HG03571 (cell line): Measurements from ENCODE around the gene SIT1.
"Not testable (repeated sequence)": the region's sequence is repeated elsewhere in the genome, so short reads cannot be mapped to it uniquely, and the experiment has no call there.

ENCODE experiments used
- ATAC-seq: cut with Tn5 transposase; IDR thresholded peaks from one replicate; pipeline ENCODE4 v1.9.1; 2021; ENCODE audit not compliant: unreplicated experiment

SIT1 gene

GRCh38 chr9:35660966-35661415, 10.3 kb upstream of the SIT1 start:
- no peak for ATAC-seq

- ATAC-seq = no peak
Measured at GRCh38 chr9:35659340-35659739, 8.6 kb upstream of the SIT1 start.

- ATAC-seq = no peak
Measured at GRCh38 chr9:35658968-35659220, 8.2 kb upstream of the SIT1 start.

- peak; percentile 52 for ATAC-seq
Measured at GRCh38 chr9:35658137-35658967, 7.6 kb upstream of the SIT1 start, which contains the start of gene CCDC107. Gene CCDC107, plus strand, starts transcription at chr9:35658292. Its CDS starts 88 bp downstream, at chr9:35658380.

GRCh38 chr9:35657546-35658136, 6.9 kb upstream of the SIT1 start, which contains the start of gene RMRP:
Gene RMRP, minus strand, starts transcription at chr9:35658019.
- ATAC-seq = peak; percentile 85

- no peak for ATAC-seq
Measured at GRCh38 chr9:35656831-35657545, 6.3 kb upstream of the SIT1 start.

GRCh38 chr9:35656348-35656747, 5.6 kb upstream of the SIT1 start:
- ATAC-seq = no peak

GRCh38 chr9:35653611-35654010, 2.9 kb upstream of the SIT1 start:
- no peak for ATAC-seq

- no peak for ATAC-seq
Measured at GRCh38 chr9:35652829-35653209, 2.1 kb upstream of the SIT1 start.

- ATAC-seq = no peak
Measured at GRCh38 chr9:35651956-35652828, 1.5 kb upstream of the SIT1 start.

- no peak for ATAC-seq
Measured at GRCh38 chr9:35649431-35650340, 1.0 kb downstream of the SIT1 start.

GRCh38 chr9:35646533-35647265, 4.0 kb downstream of the SIT1 start:
- ATAC-seq = peak; percentile 83

GRCh38 chr9:35646153-35646532, 4.6 kb downstream of the SIT1 start:
- no peak for ATAC-seq

- ATAC-seq = not testable (repeated sequence)
Measured at GRCh38 chr9:35645736-35646135, 5.0 kb downstream of the SIT1 start.

- no peak for ATAC-seq
Measured at GRCh38 chr9:35643046-35643445, 7.7 kb downstream of the SIT1 start.

- not testable (repeated sequence) for ATAC-seq
Measured at GRCh38 chr9:35641478-35641877, 9.3 kb downstream of the SIT1 start.

GRCh38 chr9:35640431-35640830, 10.3 kb downstream of the SIT1 start:
- ATAC-seq = not testable (repeated sequence)

- no peak for ATAC-seq
Measured at GRCh38 chr9:35639631-35640030, 11.1 kb downstream of the SIT1 start.

GRCh38 chr9:35639225-35639624, 11.5 kb downstream of the SIT1 start:
- not testable (repeated sequence) for ATAC-seq
